HG02642 (cell line): ENCODE data around the gene C10orf88.
"Not testable (repeated sequence)": the region's sequence is repeated elsewhere in the genome, so short reads cannot be mapped to it uniquely, and the experiment has no call there.

ENCODE experiments used
- ATAC-seq: cut with Tn5 transposase; IDR thresholded peaks from one replicate; pipeline ENCODE4 v1.9.1; 2021; ENCODE audit warnings: mild to moderate bottlenecking; ENCODE audit not compliant: unreplicated experiment, poor library complexity

C10orf88 gene

DNA sequence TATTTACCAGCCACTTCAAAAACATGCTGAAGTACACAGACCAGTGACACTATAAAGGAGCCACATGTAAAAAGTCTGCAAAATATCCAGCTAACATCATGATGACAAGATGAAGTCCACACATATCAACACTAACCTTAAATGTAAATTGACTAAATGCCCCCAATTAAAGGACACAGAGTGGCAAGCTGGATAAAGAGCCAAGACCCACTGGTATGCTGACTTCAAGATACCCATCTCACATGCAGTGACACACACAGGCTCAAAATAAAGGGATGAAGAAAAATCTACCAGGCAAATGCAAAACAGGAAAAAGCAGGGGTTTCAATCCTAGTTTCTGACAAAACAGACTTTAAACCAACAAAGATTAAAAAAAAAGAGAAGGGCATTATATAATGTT lies 12.9 kb upstream of the C10orf88 start:
- ATAC-seq = no peak

DNA sequence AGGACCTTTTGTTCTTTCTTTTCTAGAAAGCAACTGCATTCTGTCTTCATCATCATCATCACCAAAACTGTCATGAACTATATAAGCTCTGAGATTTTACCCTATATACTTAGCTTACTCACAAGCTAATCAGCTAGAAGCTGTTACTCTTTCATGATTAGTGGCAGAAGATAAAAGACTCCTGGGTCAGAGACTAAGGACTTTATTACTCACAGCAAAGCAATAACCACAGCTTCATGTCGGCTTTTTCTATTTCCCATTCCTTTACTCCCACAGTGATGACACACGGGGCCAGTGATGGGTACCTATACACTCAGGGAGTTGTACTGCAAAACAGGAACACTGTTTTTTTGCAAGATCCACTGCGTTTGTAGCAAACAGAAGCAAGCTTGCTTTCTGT lies 8.4 kb upstream of the C10orf88 start:
- ATAC-seq = no peak

DNA sequence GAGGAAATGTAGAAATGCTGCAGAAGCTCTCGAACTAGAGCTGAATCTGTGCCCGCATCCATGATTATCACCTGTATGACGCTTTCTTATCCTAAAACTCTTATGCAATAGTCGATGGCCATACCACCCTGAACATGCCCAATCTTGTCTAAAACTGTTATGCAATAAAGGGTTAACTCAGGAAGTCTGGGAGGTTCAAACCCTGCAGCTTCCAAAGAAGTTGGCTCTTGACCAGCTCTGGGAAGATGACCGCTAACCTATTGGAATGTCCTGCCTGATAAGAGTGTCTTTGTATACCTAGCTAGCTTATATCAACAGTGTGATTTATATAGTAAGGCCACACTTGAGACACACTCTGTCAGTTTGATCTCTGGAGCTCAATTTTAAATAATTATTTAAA lies 3.4 kb upstream of the C10orf88 start:
- ATAC-seq = no peak

DNA sequence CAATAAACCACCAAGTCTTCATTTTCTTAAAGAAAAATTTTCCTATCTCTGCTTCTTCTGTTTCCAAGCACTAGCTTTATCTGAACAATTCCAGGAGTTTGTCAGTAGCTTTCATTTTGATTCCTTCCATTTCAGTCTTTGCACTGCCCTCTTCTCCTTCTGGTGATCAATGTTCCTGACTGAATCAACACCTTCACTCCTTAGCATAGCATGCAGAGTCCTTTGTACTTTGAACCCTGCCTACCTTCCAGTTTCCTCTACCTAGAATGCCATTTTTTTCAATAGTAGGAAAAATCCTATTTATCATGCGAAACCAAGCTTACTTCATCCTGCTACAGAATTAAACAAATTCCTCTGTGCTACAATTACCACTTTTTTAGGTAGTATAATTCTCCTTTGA lies 1.9 kb upstream of the C10orf88 start:
- ATAC-seq = no peak

DNA sequence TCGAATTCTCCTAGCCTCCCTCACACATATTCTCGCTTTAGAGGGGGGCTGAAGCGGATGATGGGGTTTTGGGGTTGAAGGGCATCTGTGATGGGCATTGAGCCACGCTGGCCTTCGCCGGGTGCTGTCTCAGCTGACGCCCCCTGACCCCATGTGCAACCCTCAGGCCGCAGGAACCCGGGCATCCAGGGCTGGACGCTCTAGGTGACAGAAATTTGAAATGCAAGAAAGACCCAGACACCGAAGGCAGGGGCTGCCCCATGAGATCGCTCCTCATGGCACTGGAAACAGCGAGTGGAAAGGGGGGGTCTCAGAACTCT lies 664 bp upstream of the C10orf88 start:
- no peak for ATAC-seq

DNA sequence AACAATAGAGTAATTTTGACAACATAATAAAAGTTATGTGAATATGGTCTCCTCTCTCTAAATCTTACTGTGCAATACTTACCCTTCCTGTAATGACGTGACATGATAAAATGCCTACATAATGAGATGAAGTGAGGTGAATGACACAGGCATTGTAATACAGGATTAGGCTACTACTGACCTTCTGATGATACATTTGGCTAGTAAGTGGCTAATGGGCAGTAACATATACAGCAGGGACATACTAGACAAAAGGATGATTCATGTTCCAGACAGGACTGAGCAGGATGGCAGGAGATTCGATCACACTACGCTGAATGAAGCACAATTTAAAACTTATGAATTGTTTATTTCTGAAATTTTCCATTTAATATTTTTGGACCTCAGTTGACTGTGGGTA lies 4.7 kb downstream of the C10orf88 start:
- no peak for ATAC-seq

DNA sequence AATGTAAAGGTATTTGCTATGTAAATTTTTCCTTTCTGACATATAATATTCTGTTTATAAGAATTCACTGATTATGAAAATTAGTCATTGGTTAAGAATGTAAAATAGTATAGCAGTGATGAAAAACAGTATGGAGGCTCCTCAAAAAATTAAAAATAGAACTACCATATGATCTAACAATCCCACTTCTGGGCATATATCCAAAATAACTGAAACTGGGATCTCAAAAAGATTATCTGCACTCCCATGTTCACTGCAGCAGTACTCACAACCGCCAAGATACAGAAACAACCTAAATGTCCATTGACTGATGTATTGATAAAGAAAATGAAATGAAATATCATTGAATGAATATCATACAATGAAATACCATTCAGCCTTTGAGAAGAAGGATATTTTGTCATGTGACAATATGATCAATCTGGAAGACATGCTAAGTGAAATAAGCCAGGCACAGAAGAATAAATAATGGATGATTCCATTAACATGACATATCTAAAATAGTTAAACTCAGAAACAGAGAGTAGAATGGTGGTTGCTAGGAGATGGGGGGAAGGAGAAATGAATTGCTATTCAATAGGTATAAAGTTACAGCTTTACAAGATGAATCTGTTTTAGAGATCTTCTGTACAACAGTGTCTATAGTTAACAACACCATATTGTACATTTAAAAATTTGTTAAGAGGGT lies 14.0 kb downstream of the C10orf88 start:
- ATAC-seq = no peak

DNA sequence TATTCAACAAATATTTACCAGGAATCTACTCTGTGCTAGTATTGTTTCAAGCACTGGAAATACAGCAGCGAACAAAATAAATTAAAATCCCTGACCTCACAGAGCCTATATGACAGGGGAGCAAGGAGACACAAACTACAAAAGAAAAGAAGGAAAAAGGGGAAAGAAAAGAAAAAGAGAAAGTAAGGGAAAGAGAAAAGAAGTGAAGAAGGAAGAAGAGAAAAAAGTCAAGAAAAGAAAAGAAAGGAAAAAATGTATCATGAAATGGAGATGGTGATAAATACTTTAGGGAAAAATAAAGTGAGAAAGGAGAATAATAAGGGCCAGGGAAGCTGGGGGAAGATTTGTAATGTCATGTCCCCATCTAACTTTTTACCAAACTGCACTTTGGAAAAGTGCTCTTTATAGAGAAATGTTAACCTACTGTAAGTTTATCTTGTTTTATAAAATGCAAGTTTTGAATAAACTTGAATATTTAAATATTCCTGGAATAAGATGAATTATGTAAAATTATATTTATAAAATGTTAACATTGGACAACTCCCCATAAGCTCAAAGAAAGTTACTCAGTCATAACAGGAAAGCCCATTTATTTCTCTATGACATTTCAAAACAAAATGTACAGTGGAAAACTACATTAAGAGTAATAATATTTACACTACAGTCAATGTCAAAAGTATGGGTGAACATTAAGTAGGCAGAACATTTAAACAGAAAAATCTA lies 14.7 kb downstream of the C10orf88 start:
- ATAC-seq = no peak

DNA sequence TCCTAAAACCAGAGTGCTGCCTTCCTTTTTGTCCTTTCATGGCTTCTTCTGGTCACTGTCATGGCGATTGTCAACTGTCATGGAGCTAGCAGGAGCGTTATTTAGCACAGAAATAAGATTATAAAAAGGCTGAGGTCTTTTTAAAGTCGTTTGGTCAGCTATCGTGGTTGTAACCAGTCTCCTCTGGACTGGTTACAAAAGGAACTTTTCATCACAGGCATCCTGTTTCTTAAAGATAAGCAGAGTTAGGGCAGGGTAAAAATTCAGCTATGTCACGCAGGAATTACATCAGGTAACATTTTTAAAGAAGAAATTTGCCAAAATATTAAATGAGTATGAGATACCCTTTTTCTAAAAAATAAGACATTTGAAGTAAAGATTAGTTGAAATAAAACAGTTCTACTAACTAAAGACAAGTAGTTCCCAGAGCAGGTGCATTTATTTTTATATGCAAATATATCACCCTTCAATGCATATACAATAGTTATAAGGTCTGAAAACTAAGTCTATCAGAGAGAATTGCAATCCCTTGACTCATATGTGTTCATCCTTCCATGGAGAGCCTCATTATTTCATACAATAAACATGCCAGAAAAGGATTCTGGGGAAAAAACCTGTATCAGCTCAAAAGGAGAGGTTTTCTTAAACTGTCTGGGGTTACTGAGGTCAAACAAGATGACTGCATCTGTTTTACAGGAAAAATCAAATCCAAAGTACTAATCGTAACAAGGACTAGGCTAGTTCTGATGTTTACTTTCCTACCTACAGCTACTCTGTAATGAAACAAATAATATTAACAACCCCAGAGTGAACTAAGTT lies 22.7 kb downstream of the C10orf88 start:
- ATAC-seq = no peak

DNA sequence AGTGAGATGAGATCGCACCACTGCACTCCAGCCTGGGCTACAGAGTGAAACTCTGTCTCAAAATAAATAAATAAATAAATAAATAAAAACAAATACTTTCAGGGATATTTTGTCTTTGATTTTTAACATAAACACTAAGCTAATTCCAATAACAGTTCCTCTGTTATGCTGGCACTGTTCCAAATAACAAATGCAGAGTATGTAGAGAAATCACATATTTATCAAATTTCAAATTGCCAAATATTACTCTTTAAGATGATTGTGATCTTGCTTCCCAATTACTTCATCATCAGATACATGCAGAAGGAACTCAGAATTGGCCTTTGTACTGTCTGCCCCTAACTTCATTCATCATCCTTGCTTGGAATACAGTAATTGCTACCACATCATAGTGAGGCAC lies 23.9 kb downstream of the C10orf88 start:
- no peak for ATAC-seq

DNA sequence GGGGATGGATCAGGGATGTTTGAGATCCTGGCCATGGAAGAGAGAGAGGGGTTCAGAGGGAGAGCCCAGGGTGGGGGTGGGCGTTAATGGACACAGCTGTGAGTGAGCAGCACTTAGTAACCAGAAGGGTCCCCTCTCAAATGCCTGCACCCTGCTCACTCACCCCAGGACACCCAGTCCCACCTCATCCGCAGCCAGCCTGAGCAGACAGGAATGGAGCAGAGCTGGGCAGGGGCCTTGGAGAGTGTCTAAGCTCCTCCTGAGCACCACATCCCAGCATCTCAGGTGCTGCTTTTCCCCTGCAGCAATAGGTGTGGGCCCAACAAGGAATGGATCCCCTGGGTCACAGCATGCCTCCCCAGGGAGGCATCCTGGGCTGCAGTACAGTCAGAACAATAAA lies 38.3 kb downstream of the C10orf88 start:
- ATAC-seq = no peak

DNA sequence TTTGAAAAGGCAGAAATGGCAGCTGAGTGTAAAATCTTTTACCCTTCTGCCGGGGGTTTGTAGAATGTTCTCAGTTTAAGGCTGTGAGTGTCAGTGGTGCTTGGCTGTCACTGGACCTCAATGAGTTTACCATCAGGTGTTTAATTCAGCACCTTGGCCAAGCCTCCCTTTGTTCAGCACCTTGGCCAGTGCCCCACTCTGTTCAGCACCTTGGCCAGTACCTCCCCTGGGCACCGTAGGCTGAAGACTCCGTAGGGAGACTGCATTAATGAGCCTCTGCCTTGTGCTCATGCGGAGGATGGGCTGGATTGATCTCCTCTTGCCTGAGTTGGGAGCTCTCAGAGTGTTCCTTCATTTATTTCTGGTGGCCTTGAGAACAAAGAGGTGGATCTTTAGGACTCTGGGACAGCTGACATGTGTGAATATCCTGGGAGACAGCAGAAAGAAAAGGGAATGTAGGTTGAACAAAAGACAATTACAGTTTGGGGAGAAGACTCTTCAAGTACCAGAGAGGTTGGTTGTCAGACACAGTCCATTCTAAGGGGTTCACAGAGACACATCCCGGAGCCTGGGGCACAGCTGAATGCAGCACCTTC lies 42.0 kb downstream of the C10orf88 start:
- ATAC-seq = no peak

DNA sequence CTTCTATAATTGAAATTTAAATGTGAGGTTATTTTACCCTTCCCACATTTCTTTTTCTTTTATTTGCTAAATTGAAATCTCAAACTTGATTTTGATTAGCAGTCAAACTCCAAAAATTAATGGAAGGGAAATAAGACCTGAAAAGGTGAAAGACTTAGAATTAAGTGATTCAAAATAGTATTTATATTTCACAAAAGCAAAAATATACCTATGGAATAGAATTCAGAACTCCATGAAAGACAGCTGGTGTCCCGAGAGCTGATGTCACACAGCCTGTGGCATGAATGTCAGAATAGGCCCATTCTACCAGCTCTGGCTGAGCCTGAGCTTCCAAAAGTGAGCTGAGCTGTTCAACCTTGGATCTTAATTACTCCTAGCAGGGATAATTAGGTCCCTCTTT lies 43.7 kb downstream of the C10orf88 start, which contains the start of gene FAM24A:
TSS of gene FAM24A (plus strand) at position 301 of the 400 bp plus-strand sequence. CDS start 1,025 bp downstream, outside the sequence.
- no peak for ATAC-seq

DNA sequence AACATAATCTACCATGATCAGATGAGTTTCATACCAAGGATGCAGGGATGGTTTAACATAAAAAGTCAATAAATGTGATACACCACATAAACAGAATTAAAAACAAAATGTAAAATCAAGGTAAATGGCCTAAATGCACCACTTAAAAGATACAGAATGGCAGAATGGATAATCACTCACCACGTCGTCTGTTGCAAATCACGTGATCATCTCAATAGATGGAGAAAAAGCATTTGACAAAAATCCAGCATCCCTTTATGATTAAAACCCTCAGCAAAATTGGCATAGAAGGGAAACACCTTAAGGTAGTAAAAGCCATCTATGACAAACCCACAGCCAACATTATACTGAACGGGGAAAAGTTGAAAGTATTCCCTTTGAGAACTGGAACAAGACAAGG lies 50.2 kb downstream of the C10orf88 start:
- ATAC-seq = not testable (repeated sequence)

DNA sequence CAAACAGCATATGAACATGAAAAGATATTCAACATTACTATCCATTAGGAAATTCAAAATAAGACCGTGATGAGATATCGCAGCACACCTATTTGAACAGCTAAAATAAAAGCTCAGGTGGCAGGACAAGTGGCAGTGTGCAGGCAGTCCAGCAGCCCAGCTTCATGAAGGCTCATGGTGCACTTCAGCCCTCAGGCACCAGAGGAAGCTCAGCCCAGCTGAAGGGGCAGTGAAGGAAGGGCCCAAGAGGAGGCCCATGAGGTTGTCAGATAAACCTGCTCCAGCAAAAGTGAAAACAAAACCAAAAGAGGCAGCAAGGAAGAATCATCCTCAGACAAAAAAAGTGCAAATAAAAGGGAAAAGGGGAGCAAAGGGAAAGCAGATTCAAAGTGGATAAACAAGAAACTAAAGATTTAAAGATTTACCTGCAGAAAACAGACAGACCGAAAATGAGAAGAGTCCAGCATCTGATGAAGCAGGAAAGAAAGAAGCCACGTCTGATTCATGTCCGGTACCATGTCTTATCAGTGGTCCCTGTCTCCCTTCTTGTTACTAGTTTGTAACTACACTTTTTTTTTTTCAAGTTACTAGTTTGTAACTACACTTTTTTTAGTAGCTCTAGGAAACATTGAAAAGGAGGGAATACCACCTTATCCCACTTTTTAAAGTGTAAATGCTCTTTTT lies 59.6 kb downstream of the C10orf88 start:
- ATAC-seq = no peak

DNA sequence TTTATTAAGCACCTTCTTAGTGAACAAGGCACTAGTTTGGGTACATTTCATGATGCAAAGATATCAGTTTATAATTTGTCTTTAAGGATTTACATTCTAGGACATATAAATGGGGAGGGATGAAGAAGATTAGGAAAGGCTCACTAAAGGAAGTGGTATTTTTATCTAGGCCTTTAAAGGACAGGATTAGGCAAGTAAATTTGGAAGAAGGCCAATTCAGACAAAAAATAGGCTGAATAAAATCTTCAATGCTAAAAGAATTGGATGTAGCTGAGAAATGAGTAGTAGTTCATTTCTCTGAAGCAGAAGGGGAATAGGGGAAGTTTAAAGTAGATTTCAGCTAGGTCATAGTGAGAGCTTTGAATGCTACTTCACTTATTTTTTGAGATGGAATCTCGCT lies 69.9 kb downstream of the C10orf88 start:
- ATAC-seq = no peak

DNA sequence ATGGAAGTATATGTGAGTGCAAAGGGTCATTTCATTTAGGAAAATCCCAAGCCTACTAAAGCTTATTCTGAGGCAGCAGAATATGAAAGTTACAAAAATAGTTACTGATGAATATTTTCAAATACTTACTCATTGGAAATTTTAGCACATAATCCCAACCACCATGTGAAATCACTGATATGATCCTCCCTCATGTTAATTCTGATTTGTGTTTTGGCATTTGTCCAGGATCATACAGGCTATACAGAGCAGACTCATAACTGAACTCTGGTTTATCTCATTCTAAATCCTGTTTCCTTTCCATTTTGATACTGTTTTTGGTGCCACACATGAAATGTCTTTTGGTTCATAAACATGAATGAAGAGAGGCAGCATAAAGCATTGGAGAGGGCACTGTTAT lies 71.3 kb downstream of the C10orf88 start:
- no peak for ATAC-seq
